Fibroblast of skin of back (primary cell): ENCODE measurements around the gene FLT4.

Source experiments
- DNase-seq: peaks from one replicate; pipeline ENCODE4 v3.0.0-alpha.2; 2013

Gene FLT4

GRCh38 chr5:180642181-180642775 is 7.1 kb downstream of the FLT4 start:
- no peak for DNase-seq

GRCh38 chr5:180641566-180641900 is 7.9 kb downstream of the FLT4 start:
- no peak for DNase-seq

- DNase-seq = no peak
Measured at GRCh38 chr5:180640861-180641565, 8.4 kb downstream of the FLT4 start.

- no peak for DNase-seq
Measured at GRCh38 chr5:180640611-180640860, 8.9 kb downstream of the FLT4 start.

GRCh38 chr5:180639741-180640610 is 9.4 kb downstream of the FLT4 start:
- no peak for DNase-seq

GRCh38 chr5:180639287-180639686 is 10.1 kb downstream of the FLT4 start:
- DNase-seq = no peak

GRCh38 chr5:180637962-180638680 is 11.3 kb downstream of the FLT4 start:
- DNase-seq = no peak

GRCh38 chr5:180636403-180637075 is 12.9 kb downstream of the FLT4 start:
- peak; percentile 12 for DNase-seq

GRCh38 chr5:180636016-180636402 is 13.4 kb downstream of the FLT4 start:
- no peak for DNase-seq

GRCh38 chr5:180633283-180634177 is 15.9 kb downstream of the FLT4 start:
- no peak for DNase-seq

- no peak for DNase-seq
Measured at GRCh38 chr5:180632768-180633167, 16.6 kb downstream of the FLT4 start.

GRCh38 chr5:180631549-180632383 is 17.6 kb downstream of the FLT4 start:
- no peak for DNase-seq

GRCh38 chr5:180630426-180630825 is 19.0 kb downstream of the FLT4 start:
- no peak for DNase-seq

GRCh38 chr5:180629831-180630382 is 19.5 kb downstream of the FLT4 start:
- no peak for DNase-seq

- DNase-seq = no peak
Measured at GRCh38 chr5:180628827-180629750, 20.3 kb downstream of the FLT4 start.

- DNase-seq = no peak
Measured at GRCh38 chr5:180628211-180628610, 21.2 kb downstream of the FLT4 start.

- DNase-seq = no peak
Measured at GRCh38 chr5:180627386-180628120, 21.8 kb downstream of the FLT4 start.

- no peak for DNase-seq
Measured at GRCh38 chr5:180626661-180627385, 22.6 kb downstream of the FLT4 start.
